Measurements from ENCODE around the gene ZNF837. TPM values are rescaled to one million over a fixed set of nuclear protein-coding genes. Genes with fewer than 3 reads are reported as not detected.

Gene ZNF837
- total RNA-seq, 8 experiments from 2014 or later = 1.1 to 3.2 (median 1.6) TPM

- in situ Hi-C loops (cut with MboI; ENCODE audit: low pct_unique_long_range_greater_than_20kb in 2 of 9, low sequenced_read_pairs in 9 of 9, unreplicated experiment in 9 of 9) = no loop called here
These were observed 12.3 kb upstream of the ZNF837 start for GRCh38 chr19:58392945-58393724.

GRCh38 chr19:58388175-58388526 lies 7.3 kb upstream of the ZNF837 start:
- H3K27ac ChIP-seq = no peak overlapping the region
- 43 to 100% (median 90%) methylated on average over 1 to 3 of the region's 3 CpGs; no CpG with 5 or more reads in 4 of the 10 experiments for WGBS, 10 experiments
- ATAC-seq (replicated peaks in 6 of 8) = no peak
- H3K4me1 ChIP-seq (replicated peaks in 1 of 2) = peaks cover 16 to 18% of the 10 kb centered on the region in 2 donors
- peak overlapping the region; percentile 57 to 84 (median 65) for H3K4me3 ChIP-seq
- in situ Hi-C loops (cut with MboI; ENCODE audit: low pct_unique_long_range_greater_than_20kb in 2 of 9, low sequenced_read_pairs in 9 of 9, unreplicated experiment in 9 of 9) = no loop called here

More at GRCh38 chr19:58392945-58393724, 12.3 kb upstream of the ZNF837 start:
- no peak overlapping the region for H3K27ac ChIP-seq
- WGBS, 10 experiments = 88 to 100% (median 94%) methylated on average over 1 to 23 of the region's 26 CpGs; no CpG with 5 or more reads in 2 of the 10 experiments
- H3K4me1 ChIP-seq (replicated peaks in 1 of 2) = peaks cover 5% of the 10 kb centered on the region in 2 donors
- no peak overlapping the region for H3K4me3 ChIP-seq
- ATAC-seq (replicated peaks in 6 of 8) = no peak

GRCh38 chr19:58387338-58388174 lies 6.7 kb upstream of the ZNF837 start:
- Histone ChIP-seq H3K27ac (peak overlapping the region; percentile 98 to 99), H3K4me3 (peak overlapping the region; percentile 57 to 84 (median 65)), H3K4me1 (replicated peaks in 1 of 2) (peaks cover 16 to 18% of the 10 kb centered on the region in 2 donors)
- WGBS, 10 experiments = 0 to 21% (median 6%) methylated on average over 1 to 25 of the region's 39 CpGs
- in situ Hi-C loops (cut with MboI; ENCODE audit: low pct_unique_long_range_greater_than_20kb in 2 of 9, low sequenced_read_pairs in 9 of 9, unreplicated experiment in 9 of 9) = no loop called here
- ATAC-seq (replicated peaks in 6 of 8) = peak in 2 of 8 experiments; percentile 0 to 3

- Histone ChIP-seq H3K4me3 (peak within 1 kb of the TSS; percentile 57 to 84 (median 65)), H3K4me1 (replicated peaks in 1 of 2) (peaks cover 18% of the 10 kb centered on the region in 2 donors), H3K27ac (peak within 1 kb of the TSS; percentile 98 to 99)
- 0% methylated on average over 4 to 14 of the region's 64 CpGs; no CpG with 5 or more reads in 3 of the 10 experiments for WGBS, 10 experiments
- peak; percentile 83 to 93 (median 87) for ATAC-seq (replicated peaks in 6 of 8)
- in situ Hi-C loops (cut with MboI; ENCODE audit: low pct_unique_long_range_greater_than_20kb in 2 of 9, low sequenced_read_pairs in 9 of 9, unreplicated experiment in 9 of 9) = no loop called here
These were observed 5.9 kb upstream of the ZNF837 start, which contains the start of gene RPS5 for GRCh38 chr19:58386576-58387337. Gene RPS5, plus strand, starts transcription at chr19:58387269. Its CDS starts 869 bp downstream, at chr19:58388138.

GRCh38 chr19:58385891-58386575 lies 5.2 kb upstream of the ZNF837 start:
- Histone ChIP-seq H3K27ac (peak overlapping the region; percentile 98 to 99), H3K4me1 (replicated peaks in 1 of 2) (peaks cover 18 to 19% of the 10 kb centered on the region in 2 donors), H3K4me3 (peak overlapping the region; percentile 57 to 84 (median 65))
- in situ Hi-C loops (cut with MboI; ENCODE audit: low pct_unique_long_range_greater_than_20kb in 2 of 9, low sequenced_read_pairs in 9 of 9, unreplicated experiment in 9 of 9) = no loop called here
- ATAC-seq (replicated peaks in 6 of 8) = peak in 7 of 8 experiments; percentile 5 to 22 (median 13)
- 5% methylated on average over 11 of the region's 36 CpGs; no CpG with 5 or more reads in 9 of the 10 experiments for WGBS, 10 experiments

- Histone ChIP-seq H3K27ac (peak overlapping the region; percentile 98 to 99), H3K4me1 (replicated peaks in 1 of 2) (peaks cover 18 to 19% of the 10 kb centered on the region in 2 donors), H3K4me3 (peak overlapping the region; percentile 57 to 84 (median 65))
- in situ Hi-C loops (cut with MboI; ENCODE audit: low pct_unique_long_range_greater_than_20kb in 2 of 9, low sequenced_read_pairs in 9 of 9, unreplicated experiment in 9 of 9) = no loop called here
- ATAC-seq (replicated peaks in 6 of 8) = no peak
- 87% methylated on average over 3 of the region's 9 CpGs; no CpG with 5 or more reads in 9 of the 10 experiments for WGBS, 10 experiments
These were observed 4.6 kb upstream of the ZNF837 start for GRCh38 chr19:58385313-58385890.

GRCh38 chr19:58382997-58383603 lies 2.3 kb upstream of the ZNF837 start:
- Histone ChIP-seq H3K27ac (no peak overlapping the region), H3K4me1 (replicated peaks in 1 of 2) (peaks cover 20 to 25% of the 10 kb centered on the region in 2 donors), H3K4me3 (no peak overlapping the region)
- in situ Hi-C loops (cut with MboI; ENCODE audit: low pct_unique_long_range_greater_than_20kb in 2 of 9, low sequenced_read_pairs in 9 of 9, unreplicated experiment in 9 of 9) = no loop called here
- ATAC-seq (replicated peaks in 6 of 8) = no peak
- 92 to 100% methylated on average over 2 of the region's 6 CpGs; no CpG with 5 or more reads in 8 of the 10 experiments for WGBS, 10 experiments

- WGBS, 10 experiments = 59 to 75% (median 60%) methylated on average over 2 to 10 of the region's 26 CpGs; no CpG with 5 or more reads in 7 of the 10 experiments
- no peak for ATAC-seq (replicated peaks in 6 of 8)
- Histone ChIP-seq H3K27ac (peak overlapping the region in 1 of 2 donors; percentile 98), H3K4me3 (peak overlapping the region; percentile 77 to 98 (median 83)), H3K4me1 (replicated peaks in 1 of 2) (peaks cover 17 to 22% of the 10 kb centered on the region in 2 donors)
- in situ Hi-C loops (cut with MboI; ENCODE audit: low pct_unique_long_range_greater_than_20kb in 2 of 9, low sequenced_read_pairs in 9 of 9, unreplicated experiment in 9 of 9) = no loop called here
These were observed 806 bp upstream of the ZNF837 start for GRCh38 chr19:58381460-58382212.

GRCh38 chr19:58380037-58380661 lies 681 bp downstream of the ZNF837 start:
- WGBS, 10 experiments = 0 to 31% (median 2%) methylated on average over 1 to 17 of the region's 24 CpGs; no CpG with 5 or more reads in 2 of the 10 experiments
- peaks cover 8 to 12% of the 10 kb centered on the region in 2 donors for H3K4me1 ChIP-seq (replicated peaks in 1 of 2)
- peak overlapping the region; percentile 77 to 98 (median 83) for H3K4me3 ChIP-seq
- peak in 7 of 8 experiments; percentile 0 to 5 (median 0) for ATAC-seq (replicated peaks in 6 of 8)
- H3K27ac ChIP-seq = peak overlapping the region; percentile 95 to 98
- in situ Hi-C loops (cut with MboI; ENCODE audit: low pct_unique_long_range_greater_than_20kb in 2 of 9, low sequenced_read_pairs in 9 of 9, unreplicated experiment in 9 of 9) = no loop called here

GRCh38 chr19:58379246-58379645 lies 1.6 kb downstream of the ZNF837 start:
- ATAC-seq (replicated peaks in 6 of 8) = no peak
- WGBS, 10 experiments = 80 to 100% (median 91%) methylated on average over 1 to 4 of the region's 6 CpGs; no CpG with 5 or more reads in 5 of the 10 experiments
- Histone ChIP-seq H3K4me1 (replicated peaks in 1 of 2) (peaks cover 8 to 10% of the 10 kb centered on the region in 2 donors), H3K27ac (peak overlapping the region in 1 of 2 donors; percentile 98), H3K4me3 (no peak overlapping the region)
- in situ Hi-C loops (cut with MboI; ENCODE audit: low pct_unique_long_range_greater_than_20kb in 2 of 9, low sequenced_read_pairs in 9 of 9, unreplicated experiment in 9 of 9) = no loop called here

All from motor neuron (in vitro differentiated cells).